ENCODE results near the gene LRRK2.

The LRRK2 gene

DNA sequence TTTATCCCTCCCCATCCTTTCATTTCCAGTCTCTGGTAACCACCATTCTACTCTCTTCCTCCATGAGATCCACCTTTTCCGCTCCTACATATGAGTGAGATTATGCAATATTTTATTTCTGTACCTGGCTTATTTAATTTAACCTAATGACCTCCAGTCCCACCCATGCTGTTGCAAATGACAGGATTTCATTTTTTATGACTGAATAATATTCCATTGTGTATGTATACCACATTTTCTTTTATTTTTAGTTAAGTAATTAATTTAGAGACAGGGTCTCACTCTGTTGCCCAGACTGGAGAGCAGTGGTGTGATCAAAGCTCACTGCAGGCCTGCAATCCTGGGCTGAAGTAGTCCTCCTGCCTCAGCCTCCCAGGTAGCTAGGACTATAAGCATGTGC, 2.6 kb downstream of the LRRK2 start:
- ATAC-seq (ENCODE audit: insufficient read depth, low read depth) (no peak), DNase-seq (no peak)
- Histone ChIP-seq H3K4me1 (ENCODE audit: insufficient read depth, low read length) (no peaks in the 10 kb centered on the region), H2AFZ (ENCODE audit: low read depth, low read length) (no peak overlapping the region), H3K27me3 (ENCODE audit: insufficient read depth, low read length, poor library complexity) (no peaks in the 10 kb centered on the region), H3K9me3 (ENCODE audit: insufficient read depth, low read length, severe bottlenecking) (no peaks in the 10 kb centered on the region), H3K4me2 (ENCODE audit: insufficient read depth, low read length) (no peak overlapping the region), H3K27ac (ENCODE audit: low read length) (no peak overlapping the region), H3K4me3 (ENCODE audit: low read depth in 1 of 2, low read length in 2 of 2) (no peak overlapping the region), H4K20me1 (ENCODE audit: insufficient read depth, low read length) (no peaks in the 10 kb centered on the region), H3K79me2 (ENCODE audit: insufficient read depth, low read length) (no peaks in the 10 kb centered on the region), H3K36me3 (ENCODE audit: insufficient read depth, low read length) (no peaks in the 10 kb centered on the region), H3K9ac (ENCODE audit: low read depth, low read length) (no peak overlapping the region)
- TF ChIP-seq EZH2 (IDR thresholded peaks at IDR 0.05; ENCODE audit: borderline replicate concordance, low read depth, low read length, severe bottlenecking), result no peak
- TF ChIP-seq CTCF (IDR thresholded peaks at IDR 0.05; ENCODE audit: borderline replicate concordance, extremely low read depth, low read length, poor library complexity, severe bottlenecking), result no peak

DNA sequence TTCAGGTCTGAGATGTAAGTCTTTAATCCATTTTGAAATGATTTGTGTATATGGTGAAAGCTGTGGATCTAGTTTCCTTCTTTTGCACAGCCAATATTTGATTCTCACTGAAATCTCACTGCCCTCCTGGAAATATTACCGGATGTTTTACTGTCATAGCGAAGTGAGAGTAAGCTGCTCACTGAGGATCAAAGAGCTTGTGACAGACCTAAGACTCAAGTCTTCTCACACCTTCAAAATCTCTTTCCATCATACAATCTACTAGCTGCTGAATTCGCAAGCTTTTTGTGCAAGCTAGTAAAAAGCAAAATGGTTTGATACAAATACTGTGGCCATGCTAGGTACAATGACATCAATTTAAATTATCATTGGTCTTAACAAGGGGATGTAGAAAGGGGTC, 3.9 kb downstream of the LRRK2 start:
- TF ChIP-seq CTCF (IDR thresholded peaks at IDR 0.05; ENCODE audit: borderline replicate concordance, extremely low read depth, low read length, poor library complexity, severe bottlenecking) (no peak), EZH2 (IDR thresholded peaks at IDR 0.05; ENCODE audit: borderline replicate concordance, low read depth, low read length, severe bottlenecking) (no peak)
- H2AFZ ChIP-seq (ENCODE audit: low read depth, low read length), result no peak overlapping the region
- H3K9me3 ChIP-seq (ENCODE audit: insufficient read depth, low read length, severe bottlenecking), result no peaks in the 10 kb centered on the region
- no peak for ATAC-seq (ENCODE audit: insufficient read depth, low read depth)
- H3K36me3 ChIP-seq (ENCODE audit: insufficient read depth, low read length), result no peaks in the 10 kb centered on the region
- no peaks in the 10 kb centered on the region for H3K27me3 ChIP-seq (ENCODE audit: insufficient read depth, low read length, poor library complexity)
- no peak overlapping the region for H3K27ac ChIP-seq (ENCODE audit: low read length)
- no peaks in the 10 kb centered on the region for H4K20me1 ChIP-seq (ENCODE audit: insufficient read depth, low read length)
- no peak overlapping the region for H3K4me2 ChIP-seq (ENCODE audit: insufficient read depth, low read length)
- no peaks in the 10 kb centered on the region for H3K79me2 ChIP-seq (ENCODE audit: insufficient read depth, low read length)
- H3K9ac ChIP-seq (ENCODE audit: low read depth, low read length), result no peak overlapping the region
- no peak for DNase-seq
- no peaks in the 10 kb centered on the region for H3K4me1 ChIP-seq (ENCODE audit: insufficient read depth, low read length)
- no peak overlapping the region for H3K4me3 ChIP-seq (ENCODE audit: low read depth in 1 of 2, low read length in 2 of 2)

- no peak overlapping the region for H3K4me2 ChIP-seq (ENCODE audit: insufficient read depth, low read length)
- H3K4me3 ChIP-seq (ENCODE audit: low read depth in 1 of 2, low read length in 2 of 2), result no peak overlapping the region
- no peak overlapping the region for H3K27ac ChIP-seq (ENCODE audit: low read length)
- DNase-seq (no peak), ATAC-seq (ENCODE audit: insufficient read depth, low read depth) (no peak)
- H3K36me3 ChIP-seq (ENCODE audit: insufficient read depth, low read length), result no peaks in the 10 kb centered on the region
- H2AFZ ChIP-seq (ENCODE audit: low read depth, low read length), result no peak overlapping the region
- no peaks in the 10 kb centered on the region for H3K79me2 ChIP-seq (ENCODE audit: insufficient read depth, low read length)
- H3K9ac ChIP-seq (ENCODE audit: low read depth, low read length), result no peak overlapping the region
- no peaks in the 10 kb centered on the region for H4K20me1 ChIP-seq (ENCODE audit: insufficient read depth, low read length)
- H3K4me1 ChIP-seq (ENCODE audit: insufficient read depth, low read length), result no peaks in the 10 kb centered on the region
- no peaks in the 10 kb centered on the region for H3K9me3 ChIP-seq (ENCODE audit: insufficient read depth, low read length, severe bottlenecking)
- TF ChIP-seq EZH2 (IDR thresholded peaks at IDR 0.05; ENCODE audit: borderline replicate concordance, low read depth, low read length, severe bottlenecking) (no peak), CTCF (IDR thresholded peaks at IDR 0.05; ENCODE audit: borderline replicate concordance, extremely low read depth, low read length, poor library complexity, severe bottlenecking) (no peak)
- no peaks in the 10 kb centered on the region for H3K27me3 ChIP-seq (ENCODE audit: insufficient read depth, low read length, poor library complexity)
These were observed 5.2 kb downstream of the LRRK2 start for GRCh38 chr12:40229690-40230651.
